HepG2 (cell line): ENCODE data around the gene SHF. TPM values are rescaled to one million over a fixed set of nuclear protein-coding genes. Genes with fewer than 3 reads are reported as not detected.

Source experiments
- AGO1 ChIP-seq: fragments of 200-400 bp; formaldehyde crosslinking; IDR thresholded peaks from 2 replicates; pipeline ENCODE4 v1.6.1; 2017; ENCODE audit warnings: mild to moderate bottlenecking, low read depth, low read length, moderate library complexity; ENCODE audit not compliant: poor library complexity, severe bottlenecking
- ERF ChIP-seq: IDR thresholded peaks from 2 replicates; pipeline ENCODE4 v1.6.1; 2018; ENCODE audit warnings: missing biosample characterization, missing genetic modification reagents
- FOXA1 ChIP-seq, 2 experiments: fragments of 450-650 bp in 1 of 2; sonication (generic) in 1 of 2; formaldehyde crosslinking in 1 of 2; IDR thresholded peaks; 2 replicates each; pipeline versions ENCODE4 v1.4.0 to v1.6.1; 2016 to 2020; ENCODE audit warnings: missing genetic modification reagents in 1 of 2
- GABPB1 ChIP-seq: IDR thresholded peaks from 2 replicates; pipeline ENCODE4 v1.6.1; 2016; ENCODE audit warnings: mild to moderate bottlenecking, missing genetic modification reagents, moderate library complexity, missing compliant biosample characterization
- GATAD2A ChIP-seq: IDR thresholded peaks from 2 replicates; pipeline ENCODE4 v1.6.1; 2016
- HNRNPLL ChIP-seq: fragments of 200-400 bp; formaldehyde crosslinking; IDR thresholded peaks from 2 replicates; pipeline ENCODE4 v1.6.1; 2017; ENCODE audit warnings: mild to moderate bottlenecking, low read depth, low read length; ENCODE audit not compliant: poor library complexity, severe bottlenecking
- KLF6 ChIP-seq: IDR thresholded peaks from 2 replicates; pipeline ENCODE4 v1.8.0; 2016; ENCODE audit warnings: missing biosample characterization, missing genetic modification reagents
- MED8 ChIP-seq: sonication (generic); formaldehyde crosslinking; IDR thresholded peaks from 2 replicates; pipeline ENCODE4 v1.8.1; 2023; ENCODE audit warnings: mild to moderate bottlenecking, missing genetic modification reagents; ENCODE audit not compliant: insufficient replicate concordance
- PPARG ChIP-seq: conservative IDR thresholded peaks from 2 replicates; pipeline ENCODE4 v1.6.1; 2016; ENCODE audit warnings: missing biosample characterization, missing genetic modification reagents
- RBM39 ChIP-seq: fragments of 200-400 bp; formaldehyde crosslinking; IDR thresholded peaks from one replicate; pipeline ENCODE4 v1.6.1; 2018; ENCODE audit warnings: antibody characterized with exemption, mild to moderate bottlenecking, low read depth, low read length; ENCODE audit not compliant: poor library complexity, severe bottlenecking
- RFX5 ChIP-seq: IDR thresholded peaks from 2 replicates; pipeline ENCODE4 v1.6.1; 2011; ENCODE audit warnings: low read depth, low read length, improper control_type of control experiment
- SCMH1 ChIP-seq: sonication (generic); formaldehyde crosslinking; IDR thresholded peaks from 2 replicates; pipeline ENCODE4 v1.9.0; 2021; ENCODE audit warnings: missing genetic modification reagents, mild to moderate bottlenecking, borderline replicate concordance
- TAF1 ChIP-seq: sonication (generic); formaldehyde crosslinking; IDR thresholded peaks from 2 replicates; pipeline ENCODE4 v1.4.0; 2020; ENCODE audit warnings: missing genetic modification reagents
- ZC3H13 ChIP-seq: sonication (generic); formaldehyde crosslinking; IDR thresholded peaks from 2 replicates; pipeline ENCODE4 v1.8.1; 2023; ENCODE audit warnings: mild to moderate bottlenecking, missing genetic modification reagents, moderate library complexity
- ZNF124 ChIP-seq: sonication (generic); formaldehyde crosslinking; IDR thresholded peaks from 2 replicates; pipeline ENCODE4 v1.4.0; 2020; ENCODE audit warnings: missing genetic modification reagents
- ZNF138 ChIP-seq: sonication (generic); formaldehyde crosslinking; IDR thresholded peaks from 2 replicates; pipeline ENCODE4 v1.5.0; 2020; ENCODE audit warnings: mild to moderate bottlenecking, low read depth, missing genetic modification reagents
- ZNF235 ChIP-seq: sonication (generic); formaldehyde crosslinking; IDR thresholded peaks from 2 replicates; pipeline ENCODE4 v1.8.1; 2023; ENCODE audit warnings: mild to moderate bottlenecking, missing genetic modification reagents, borderline replicate concordance
- ZNF260 ChIP-seq: sonication (generic); formaldehyde crosslinking; IDR thresholded peaks from 2 replicates; pipeline ENCODE4 v1.4.0; 2020; ENCODE audit warnings: missing genetic modification reagents, low read depth, mild to moderate bottlenecking, borderline replicate concordance
- ZNF563 ChIP-seq: sonication (generic); formaldehyde crosslinking; IDR thresholded peaks from 2 replicates; pipeline ENCODE4 v1.8.0; 2022; ENCODE audit warnings: mild to moderate bottlenecking, moderate library complexity, missing genetic modification reagents
- ZNF780A ChIP-seq: sonication (generic); formaldehyde crosslinking; IDR thresholded peaks from 2 replicates; pipeline ENCODE4 v1.8.0; 2022; ENCODE audit warnings: mild to moderate bottlenecking, missing genetic modification reagents, moderate library complexity
- ZSCAN29 ChIP-seq: sonication (generic); formaldehyde crosslinking; conservative IDR thresholded peaks from 2 replicates; pipeline ENCODE4 v1.4.0; 2020; ENCODE audit warnings: mild to moderate bottlenecking, missing genetic modification reagents
- polyA plus RNA-seq, 8 experiments: library from polyadenylated mRNA; depleted of rRNA in 3 of 8; stranded (reverse) in 7 of 8; unstranded in 1 of 8; fragments of >200 nt; fragmentation: Illumina TruSeq in 4 of 8; extraction: Trizol in 4 of 8; gene quantifications; 2 replicates each; pipeline versions ENCODE4 v1.2.1 to v1.2.3, GENCODE V29; 2011 to 2016; ENCODE audit warnings: low read depth in 4 of 8, missing spikeins in 1 of 8, mixed read lengths in 1 of 8; ENCODE audit not compliant: insufficient read depth in 1 of 8
- total RNA-seq, 5 experiments: library from RNA; depleted of rRNA; stranded (reverse); fragments of >200 nt; fragmentation: Illumina TruSeq; extraction: Trizol; gene quantifications; 2 replicates each; pipeline ENCODE4 v1.2.3, GENCODE V29; 2016; ENCODE audit warnings: low read depth in 1 of 5
- TF ChIP-seq, protein P1 (sequence below): sonication (generic); formaldehyde crosslinking; IDR thresholded peaks from 2 replicates; pipeline ENCODE4 v1.4.0; 2020; ENCODE audit warnings: mild to moderate bottlenecking, missing genetic modification reagents
- TF ChIP-seq, protein P2 (sequence below): sonication (generic); formaldehyde crosslinking; IDR thresholded peaks from 2 replicates; pipeline ENCODE4 v1.5.0; 2020; ENCODE audit warnings: mild to moderate bottlenecking, missing genetic modification reagents
- TF ChIP-seq, protein P3 (sequence below): sonication (generic); formaldehyde crosslinking; IDR thresholded peaks from 2 replicates; pipeline ENCODE4 v1.5.1; 2020; ENCODE audit warnings: missing genetic modification reagents, mild to moderate bottlenecking, borderline replicate concordance

The SHF gene
- total and polyA plus RNA-seq, 2 of the 13 experiments (the other 11 are each of a cell fraction or from before 2014, with no cell fraction given) = 20.9 to 25.5 TPM

DNA sequence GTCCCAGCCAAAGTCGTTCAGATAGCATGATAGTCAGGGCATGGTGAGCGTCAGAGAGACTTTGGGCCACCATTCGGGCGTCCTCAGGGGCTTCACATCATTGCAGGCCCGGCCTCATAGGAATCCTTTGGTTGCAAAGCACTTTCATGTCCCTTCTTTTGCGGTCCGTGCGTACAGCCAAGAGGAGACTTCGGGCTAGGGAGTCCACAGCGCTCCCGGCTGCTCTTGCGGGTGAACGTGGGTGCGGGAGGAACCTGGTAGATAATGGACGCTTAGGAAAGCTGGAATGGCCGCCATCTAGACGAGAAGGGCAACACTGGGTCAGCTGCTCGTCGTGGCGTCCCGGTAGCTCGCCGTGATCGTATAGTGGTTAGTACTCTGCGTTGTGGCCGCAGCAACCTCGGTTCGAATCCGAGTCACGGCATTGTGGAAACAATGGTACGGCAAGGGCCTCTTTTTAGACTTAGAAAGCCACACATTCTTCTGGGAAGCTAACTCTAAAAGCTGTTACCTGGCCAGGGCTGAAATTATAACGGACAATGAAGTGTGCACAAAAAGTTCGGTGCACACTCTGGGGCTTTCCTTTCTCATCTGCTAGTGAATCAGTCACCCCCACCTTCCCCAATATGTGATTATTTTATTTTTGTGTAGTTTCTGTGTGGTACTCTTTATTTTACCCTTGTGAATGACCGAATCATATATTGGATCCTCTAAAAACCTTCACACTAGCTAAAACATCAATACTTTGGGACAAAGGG is 13.2 kb upstream of the SHF start (continued):
- TF ChIP-seq FOXA1 (IDR thresholded peaks at IDR 0.05) = no peak
- TF ChIP-seq FOXA1 (CRISPR knock-in tag; IDR thresholded peaks at IDR 0.05) = peak; percentile 19; the same call in 1 of the 2 replicates
- peak; percentile 46; the same call in 1 of the 2 replicates for TF ChIP-seq GABPB1
- TF ChIP-seq GATAD2A (CRISPR knock-in tag) = peak; percentile 64
- 0 out of 2 replicates have a peak, but pooled peaks have one; percentile 56 for TF ChIP-seq KLF6
- TF ChIP-seq, protein P1, sequence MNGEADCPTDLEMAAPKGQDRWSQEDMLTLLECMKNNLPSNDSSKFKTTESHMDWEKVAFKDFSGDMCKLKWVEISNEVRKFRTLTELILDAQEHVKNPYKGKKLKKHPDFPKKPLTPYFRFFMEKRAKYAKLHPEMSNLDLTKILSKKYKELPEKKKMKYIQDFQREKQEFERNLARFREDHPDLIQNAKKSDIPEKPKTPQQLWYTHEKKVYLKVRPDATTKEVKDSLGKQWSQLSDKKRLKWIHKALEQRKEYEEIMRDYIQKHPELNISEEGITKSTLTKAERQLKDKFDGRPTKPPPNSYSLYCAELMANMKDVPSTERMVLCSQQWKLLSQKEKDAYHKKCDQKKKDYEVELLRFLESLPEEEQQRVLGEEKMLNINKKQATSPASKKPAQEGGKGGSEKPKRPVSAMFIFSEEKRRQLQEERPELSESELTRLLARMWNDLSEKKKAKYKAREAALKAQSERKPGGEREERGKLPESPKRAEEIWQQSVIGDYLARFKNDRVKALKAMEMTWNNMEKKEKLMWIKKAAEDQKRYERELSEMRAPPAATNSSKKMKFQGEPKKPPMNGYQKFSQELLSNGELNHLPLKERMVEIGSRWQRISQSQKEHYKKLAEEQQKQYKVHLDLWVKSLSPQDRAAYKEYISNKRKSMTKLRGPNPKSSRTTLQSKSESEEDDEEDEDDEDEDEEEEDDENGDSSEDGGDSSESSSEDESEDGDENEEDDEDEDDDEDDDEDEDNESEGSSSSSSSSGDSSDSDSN = peak; percentile 50
- TF ChIP-seq ZNF138 (CRISPR knock-in tag) = no peak
- peak; percentile 80; the same call in 1 of the 2 replicates for TF ChIP-seq ZNF124 (CRISPR knock-in tag)
- TF ChIP-seq HNRNPLL = peak; percentile 64
- no peak for TF ChIP-seq ZNF563
- TF ChIP-seq RFX5 = no peak
- no peak for TF ChIP-seq SCMH1 (CRISPR knock-in tag)
- peak; percentile 48 for TF ChIP-seq RBM39
- TF ChIP-seq MED8 (CRISPR knock-in tag) = no peak
- 0 out of 2 replicates have a peak, but pooled peaks have one; percentile 32 for TF ChIP-seq ZNF780A (CRISPR knock-in tag)
- TF ChIP-seq, protein P2, sequence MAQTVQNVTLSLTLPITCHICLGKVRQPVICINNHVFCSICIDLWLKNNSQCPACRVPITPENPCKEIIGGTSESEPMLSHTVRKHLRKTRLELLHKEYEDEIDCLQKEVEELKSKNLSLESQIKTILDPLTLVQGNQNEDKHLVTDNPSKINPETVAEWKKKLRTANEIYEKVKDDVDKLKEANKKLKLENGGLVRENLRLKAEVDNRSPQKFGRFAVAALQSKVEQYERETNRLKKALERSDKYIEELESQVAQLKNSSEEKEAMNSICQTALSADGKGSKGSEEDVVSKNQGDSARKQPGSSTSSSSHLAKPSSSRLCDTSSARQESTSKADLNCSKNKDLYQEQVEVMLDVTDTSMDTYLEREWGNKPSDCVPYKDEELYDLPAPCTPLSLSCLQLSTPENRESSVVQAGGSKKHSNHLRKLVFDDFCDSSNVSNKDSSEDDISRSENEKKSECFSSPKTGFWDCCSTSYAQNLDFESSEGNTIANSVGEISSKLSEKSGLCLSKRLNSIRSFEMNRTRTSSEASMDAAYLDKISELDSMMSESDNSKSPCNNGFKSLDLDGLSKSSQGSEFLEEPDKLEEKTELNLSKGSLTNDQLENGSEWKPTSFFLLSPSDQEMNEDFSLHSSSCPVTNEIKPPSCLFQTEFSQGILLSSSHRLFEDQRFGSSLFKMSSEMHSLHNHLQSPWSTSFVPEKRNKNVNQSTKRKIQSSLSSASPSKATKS = no peak
- TF ChIP-seq PPARG (CRISPR knock-in tag) = no peak
- TF ChIP-seq ZSCAN29 (CRISPR knock-in tag) = no peak
- 0 out of 2 replicates have a peak, but pooled peaks have one; percentile 31 for TF ChIP-seq TAF1 (CRISPR knock-in tag)
- TF ChIP-seq, protein P3, sequence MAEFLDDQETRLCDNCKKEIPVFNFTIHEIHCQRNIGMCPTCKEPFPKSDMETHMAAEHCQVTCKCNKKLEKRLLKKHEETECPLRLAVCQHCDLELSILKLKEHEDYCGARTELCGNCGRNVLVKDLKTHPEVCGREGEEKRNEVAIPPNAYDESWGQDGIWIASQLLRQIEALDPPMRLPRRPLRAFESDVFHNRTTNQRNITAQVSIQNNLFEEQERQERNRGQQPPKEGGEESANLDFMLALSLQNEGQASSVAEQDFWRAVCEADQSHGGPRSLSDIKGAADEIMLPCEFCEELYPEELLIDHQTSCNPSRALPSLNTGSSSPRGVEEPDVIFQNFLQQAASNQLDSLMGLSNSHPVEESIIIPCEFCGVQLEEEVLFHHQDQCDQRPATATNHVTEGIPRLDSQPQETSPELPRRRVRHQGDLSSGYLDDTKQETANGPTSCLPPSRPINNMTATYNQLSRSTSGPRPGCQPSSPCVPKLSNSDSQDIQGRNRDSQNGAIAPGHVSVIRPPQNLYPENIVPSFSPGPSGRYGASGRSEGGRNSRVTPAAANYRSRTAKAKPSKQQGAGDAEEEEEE (CRISPR knock-in tag) = no peak
- TF ChIP-seq ZNF260 (CRISPR knock-in tag) = no peak
- no peak; the same call in 1 of the 2 replicates for TF ChIP-seq ERF (CRISPR knock-in tag)
- no peak for TF ChIP-seq ZNF235
- TF ChIP-seq ZC3H13 (CRISPR knock-in tag) = 0 out of 2 replicates have a peak, but pooled peaks have one; percentile 36
- TF ChIP-seq AGO1 = no peak
